ENCODE results near the gene SERINC5. TPM values are rescaled to one million over a fixed set of nuclear protein-coding genes. Genes with fewer than 3 reads are reported as not detected.

The SERINC5 gene
- total and polyA plus RNA-seq, 2 donors (not counting 3 experiments of a cell fraction or from before 2014, with no cell fraction given): 3.2 to 10.1 TPM

DNA sequence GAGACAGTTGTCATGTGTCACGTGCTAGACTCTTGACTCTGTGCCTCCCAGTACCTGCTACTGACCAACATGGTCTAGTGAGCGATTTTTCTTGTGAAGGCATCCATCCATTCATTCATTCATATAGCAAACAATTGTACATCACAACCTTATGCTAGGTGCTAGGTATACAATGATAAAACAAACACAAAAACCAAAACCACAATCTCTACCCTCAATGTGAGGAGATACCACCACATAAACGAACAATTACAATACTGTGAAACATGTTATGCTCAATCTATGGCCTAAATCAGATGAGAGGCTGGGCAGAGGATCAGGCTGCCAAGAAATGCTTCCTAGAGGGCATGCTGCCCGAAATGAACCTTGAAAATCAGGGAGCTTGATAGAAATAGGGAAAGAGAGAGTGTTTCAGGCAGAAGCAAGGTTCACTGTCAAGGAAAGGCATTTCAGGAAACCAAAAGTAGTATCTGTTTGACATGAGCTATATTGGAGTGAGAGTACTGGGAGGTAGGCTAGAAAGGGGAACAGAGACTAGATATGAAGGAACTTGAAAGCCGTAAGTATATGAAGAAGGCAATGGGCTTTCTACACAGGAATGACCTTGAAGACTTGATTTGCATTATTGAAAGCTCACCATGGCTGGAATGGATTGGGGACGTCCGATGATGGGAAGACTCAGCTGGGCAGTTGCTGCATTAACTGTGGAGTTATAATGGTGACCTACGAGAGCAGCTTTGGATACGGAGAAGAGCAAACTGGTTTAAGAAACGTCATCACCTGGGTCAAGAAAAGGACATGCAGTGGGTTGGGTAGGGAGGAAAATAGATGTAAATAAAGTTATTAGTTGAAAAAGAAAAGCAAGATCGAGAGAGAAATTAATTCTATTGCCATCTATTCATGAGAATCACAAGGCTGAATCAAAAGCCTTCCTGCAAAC is 130.6 kb downstream of the SERINC5 start:
- Histone ChIP-seq H3K4me1 (ENCODE audit: control insufficient read depth, extremely low read depth, insufficient read depth, low read length) (no peaks in the 10 kb centered on the region), H3K9me1 (replicated peaks; ENCODE audit: control insufficient read depth, extremely low read depth, insufficient read depth, low read length) (no peaks in the 10 kb centered on the region), H3K4me3 (replicated peaks in 1 of 3; ENCODE audit: insufficient read depth in 1 of 3, low read depth in 1 of 3, low read length in 3 of 3) (no peak overlapping the region), H3K9ac (replicated peaks; ENCODE audit: extremely low read depth, insufficient read depth, low read length) (no peak overlapping the region), H3K27ac (ENCODE audit: insufficient read depth, low read depth, low read length) (no peak overlapping the region), H3K27me3 (ENCODE audit: control insufficient read depth in 2 of 2, insufficient read depth in 2 of 2, low read length in 2 of 2) (no peaks in the 10 kb centered on the region), H3K4me2 (ENCODE audit: insufficient read depth, low read length) (no peak overlapping the region), H3K79me2 (ENCODE audit: control insufficient read depth, insufficient read depth, low read length) (no peaks in the 10 kb centered on the region), H3K36me3 (ENCODE audit: control insufficient read depth in 2 of 2, extremely low read depth in 1 of 2, insufficient read depth in 2 of 2, low read length in 2 of 2) (no peaks in the 10 kb centered on the region), H3K9me3 (replicated peaks; ENCODE audit: control insufficient read depth, insufficient read depth, low read length) (no peaks in the 10 kb centered on the region), H2AFZ (ENCODE audit: low read depth, low read length) (no peak overlapping the region), H4K20me1 (replicated peaks; ENCODE audit: control insufficient read depth, extremely low read depth, insufficient read depth, low read length) (no peaks in the 10 kb centered on the region)
- POLR2A ChIA-PET: no interaction called here
- TF ChIP-seq EZH2 (IDR thresholded peaks at IDR 0.05; ENCODE audit: borderline replicate concordance, low read depth, low read length, severe bottlenecking) (no peak), POLR2A (IDR thresholded peaks at IDR 0.05; ENCODE audit: low read depth, low read length) (no peak), POLR2AphosphoS5 (IDR thresholded peaks at IDR 0.05; ENCODE audit: insufficient read depth, low read depth, low read length) (no peak)
- TF ChIP-seq, protein P1, sequence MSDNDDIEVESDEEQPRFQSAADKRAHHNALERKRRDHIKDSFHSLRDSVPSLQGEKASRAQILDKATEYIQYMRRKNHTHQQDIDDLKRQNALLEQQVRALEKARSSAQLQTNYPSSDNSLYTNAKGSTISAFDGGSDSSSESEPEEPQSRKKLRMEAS (IDR thresholded peaks at IDR 0.05; ENCODE audit: insufficient read depth, insufficient read length): no peak
- intact Hi-C loops (cut with micrococcal nuclease) (no loop called here), dilution Hi-C loops (cut with MboI; ENCODE audit: extremely low pct_ligation_motif_present, low sequenced_read_pairs) (no loop called here)
- CTCF ChIA-PET: interaction anchor here (1.3 to 2.5 kb wide), 2 partner anchors 34 to 42 kb away, joined by 3 to 8 read pairs; no protein-coding TSS in a partner anchor
- DNase-seq (ENCODE audit: low read depth, low spot score) (no peak), FAIRE-seq (no peak)
- no TSS peak for BruUV-seq (replicated peaks)

DNA sequence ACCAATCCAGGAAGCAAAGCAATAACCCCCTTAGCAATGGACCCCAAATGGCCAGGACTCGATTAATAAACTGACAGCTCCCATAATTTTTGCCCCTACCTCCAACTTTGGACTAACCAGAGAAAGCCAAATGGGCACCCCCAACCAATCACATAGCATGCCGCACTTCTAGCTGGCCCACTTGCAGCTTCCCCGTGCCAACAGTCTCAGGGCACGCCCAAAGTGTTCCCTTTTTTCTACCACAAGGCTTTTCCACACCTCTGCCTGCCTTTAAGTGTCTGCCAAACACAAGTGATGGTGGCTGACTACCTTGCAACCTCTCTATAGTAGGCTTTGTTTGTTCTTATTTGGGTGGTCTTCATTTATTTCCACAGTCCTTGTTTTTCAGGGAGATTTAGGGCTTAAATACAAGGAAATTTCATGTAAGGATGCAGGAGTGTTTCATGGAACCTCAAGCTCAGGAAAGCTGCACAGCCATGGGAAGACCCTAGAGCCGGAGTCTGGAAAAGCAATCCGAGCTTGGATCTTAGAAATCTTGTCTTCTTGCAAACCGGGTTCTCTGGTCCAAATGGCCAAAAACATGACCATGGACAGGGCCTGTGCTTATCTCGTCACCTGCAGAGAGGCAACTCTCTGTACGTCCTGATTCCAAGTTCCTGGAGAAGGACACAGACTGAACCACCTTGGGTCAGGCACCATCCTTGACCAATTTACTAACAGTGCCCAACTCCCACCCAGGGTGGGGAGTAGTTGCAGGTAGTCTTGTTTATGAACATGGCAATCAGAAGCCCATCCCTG is 131.5 kb downstream of the SERINC5 start:
- Histone ChIP-seq H3K36me3 (ENCODE audit: control insufficient read depth in 2 of 2, extremely low read depth in 1 of 2, insufficient read depth in 2 of 2, low read length in 2 of 2) (no peaks in the 10 kb centered on the region), H4K20me1 (replicated peaks; ENCODE audit: control insufficient read depth, extremely low read depth, insufficient read depth, low read length) (no peaks in the 10 kb centered on the region), H3K4me1 (ENCODE audit: control insufficient read depth, extremely low read depth, insufficient read depth, low read length) (no peaks in the 10 kb centered on the region), H3K4me3 (replicated peaks in 1 of 3; ENCODE audit: insufficient read depth in 1 of 3, low read depth in 1 of 3, low read length in 3 of 3) (no peak overlapping the region), H3K9ac (replicated peaks; ENCODE audit: extremely low read depth, insufficient read depth, low read length) (no peak overlapping the region), H3K27me3 (ENCODE audit: control insufficient read depth in 2 of 2, insufficient read depth in 2 of 2, low read length in 2 of 2) (no peaks in the 10 kb centered on the region), H2AFZ (ENCODE audit: low read depth, low read length) (no peak overlapping the region), H3K4me2 (ENCODE audit: insufficient read depth, low read length) (no peak overlapping the region), H3K27ac (ENCODE audit: insufficient read depth, low read depth, low read length) (no peak overlapping the region), H3K9me3 (replicated peaks; ENCODE audit: control insufficient read depth, insufficient read depth, low read length) (no peaks in the 10 kb centered on the region), H3K79me2 (ENCODE audit: control insufficient read depth, insufficient read depth, low read length) (no peaks in the 10 kb centered on the region), H3K9me1 (replicated peaks; ENCODE audit: control insufficient read depth, extremely low read depth, insufficient read depth, low read length) (no peaks in the 10 kb centered on the region)
- DNase-seq (ENCODE audit: low read depth, low spot score) (no peak), FAIRE-seq (no peak)
- TF ChIP-seq POLR2A (IDR thresholded peaks at IDR 0.05; ENCODE audit: low read depth, low read length) (no peak), EZH2 (IDR thresholded peaks at IDR 0.05; ENCODE audit: borderline replicate concordance, low read depth, low read length, severe bottlenecking) (no peak), GATA2 (IDR thresholded peaks at IDR 0.05; ENCODE audit: insufficient read depth, insufficient read length, low read depth, low read length) (no peak), MYC (IDR thresholded peaks at IDR 0.05; ENCODE audit: low read depth, low read length) (no peak), JUN (IDR thresholded peaks at IDR 0.05; ENCODE audit: borderline replicate concordance, insufficient read depth, insufficient read length, low read depth) (no peak), POLR2AphosphoS5 (IDR thresholded peaks at IDR 0.05; ENCODE audit: insufficient read depth, low read depth, low read length) (no peak), FOS (IDR thresholded peaks at IDR 0.05; ENCODE audit: borderline replicate concordance, insufficient read depth, low read length) (no peak)
- TF ChIP-seq, protein P2, sequence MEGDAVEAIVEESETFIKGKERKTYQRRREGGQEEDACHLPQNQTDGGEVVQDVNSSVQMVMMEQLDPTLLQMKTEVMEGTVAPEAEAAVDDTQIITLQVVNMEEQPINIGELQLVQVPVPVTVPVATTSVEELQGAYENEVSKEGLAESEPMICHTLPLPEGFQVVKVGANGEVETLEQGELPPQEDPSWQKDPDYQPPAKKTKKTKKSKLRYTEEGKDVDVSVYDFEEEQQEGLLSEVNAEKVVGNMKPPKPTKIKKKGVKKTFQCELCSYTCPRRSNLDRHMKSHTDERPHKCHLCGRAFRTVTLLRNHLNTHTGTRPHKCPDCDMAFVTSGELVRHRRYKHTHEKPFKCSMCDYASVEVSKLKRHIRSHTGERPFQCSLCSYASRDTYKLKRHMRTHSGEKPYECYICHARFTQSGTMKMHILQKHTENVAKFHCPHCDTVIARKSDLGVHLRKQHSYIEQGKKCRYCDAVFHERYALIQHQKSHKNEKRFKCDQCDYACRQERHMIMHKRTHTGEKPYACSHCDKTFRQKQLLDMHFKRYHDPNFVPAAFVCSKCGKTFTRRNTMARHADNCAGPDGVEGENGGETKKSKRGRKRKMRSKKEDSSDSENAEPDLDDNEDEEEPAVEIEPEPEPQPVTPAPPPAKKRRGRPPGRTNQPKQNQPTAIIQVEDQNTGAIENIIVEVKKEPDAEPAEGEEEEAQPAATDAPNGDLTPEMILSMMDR (IDR thresholded peaks at IDR 0.05; ENCODE audit: extremely low read depth in 1 of 2, insufficient read depth in 1 of 2, low read depth in 1 of 2, low read length in 2 of 2): no peak
- TF ChIP-seq, protein P1 (IDR thresholded peaks at IDR 0.05; ENCODE audit: insufficient read depth, insufficient read length): no peak
- intact Hi-C loops (cut with micrococcal nuclease) (no loop called here), dilution Hi-C loops (cut with MboI; ENCODE audit: extremely low pct_ligation_motif_present, low sequenced_read_pairs) (no loop called here)
- POLR2A ChIA-PET: no interaction called here
- CTCF ChIA-PET: interaction anchor here (2.5 kb wide), 1 partner anchor 41 kb away, joined by 8 read pairs; no protein-coding TSS in a partner anchor
- BruUV-seq (replicated peaks): no TSS peak

Measured in endothelial cell of umbilical vein (primary cell).